ENCODE results near the gene CALM3. TPM values are rescaled to one million over a fixed set of nuclear protein-coding genes. Genes with fewer than 3 reads are reported as not detected.

The CALM3 gene
- total RNA-seq, 2 donors from 2014 or later: 160 to 236 TPM

DNA sequence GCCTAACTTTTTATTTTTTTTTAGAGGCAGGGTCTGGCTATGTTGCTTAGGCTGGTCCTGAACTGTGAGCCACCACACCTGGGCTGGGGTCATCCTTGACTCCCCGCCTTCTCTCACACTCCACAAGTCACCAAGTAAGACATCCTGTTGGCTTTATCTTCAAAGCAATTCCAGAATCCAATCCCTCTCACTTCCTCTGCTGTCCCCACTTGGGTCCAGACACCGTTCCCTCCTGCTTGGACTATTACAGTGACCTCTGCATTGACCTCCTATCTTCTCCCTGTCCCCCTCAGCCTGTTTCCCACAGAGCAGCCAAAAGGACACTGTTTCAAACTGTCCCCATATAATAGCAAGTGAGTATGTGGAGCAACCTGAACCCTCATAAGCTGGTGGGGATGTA is 39.5 kb downstream of the CALM3 start:
- no peaks in the 10 kb centered on the region for H3K9me3 ChIP-seq (ENCODE audit: control insufficient read depth, low read length, poor library complexity, severe bottlenecking)
- H3K27ac Mint-ChIP-seq: no peak overlapping the region
- ATAC-seq (no peak), DNase-seq (no peak)
- H3K36me3 Mint-ChIP-seq (ENCODE audit: low read depth): peaks cover 2% of the 10 kb centered on the region
- H3K4me1 Mint-ChIP-seq: peaks cover 5% of the 10 kb centered on the region
- H3K4me3 Mint-ChIP-seq: no peak overlapping the region
- H3K27me3 Mint-ChIP-seq: peaks cover 20% of the 10 kb centered on the region

DNA sequence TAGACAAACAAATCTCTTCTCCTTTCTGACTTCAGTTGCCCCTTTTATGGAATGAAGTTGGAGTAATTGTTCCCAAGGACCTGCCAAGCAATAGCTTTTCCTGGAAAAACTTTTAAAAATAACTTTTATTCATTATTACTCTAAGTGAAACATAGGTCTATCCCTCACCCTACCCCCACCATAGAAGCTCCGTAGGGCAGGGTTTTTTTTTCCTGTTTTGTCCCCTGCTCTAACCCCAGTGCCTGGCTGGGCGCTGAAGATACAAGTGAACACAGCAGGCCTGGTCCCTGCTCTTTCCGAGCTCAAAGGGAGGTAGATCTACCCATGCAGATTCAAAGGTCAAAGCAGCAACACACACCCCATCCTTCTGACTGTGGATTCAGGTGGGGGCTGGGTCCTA is 43.6 kb downstream of the CALM3 start:
- peaks cover 44% of the 10 kb centered on the region for H3K27me3 Mint-ChIP-seq
- H3K36me3 Mint-ChIP-seq (ENCODE audit: low read depth): peaks cover 7% of the 10 kb centered on the region
- ATAC-seq: no peak
- H3K9me3 ChIP-seq (ENCODE audit: control insufficient read depth, low read length, poor library complexity, severe bottlenecking): peaks cover 3% of the 10 kb centered on the region
- H3K4me3 Mint-ChIP-seq: no peak overlapping the region
- no peak for DNase-seq
- H3K27ac Mint-ChIP-seq: no peak overlapping the region
- peaks cover 7% of the 10 kb centered on the region for H3K4me1 Mint-ChIP-seq

- ATAC-seq: no peak
- Mint-ChIP-seq H3K27me3 (peaks cover 49% of the 10 kb centered on the region), H3K36me3 (ENCODE audit: low read depth) (peaks cover 12% of the 10 kb centered on the region), H3K4me1 (peaks cover 9% of the 10 kb centered on the region), H3K27ac (no peak overlapping the region), H3K4me3 (no peak overlapping the region)
- no peak for DNase-seq
- peaks cover 3% of the 10 kb centered on the region for H3K9me3 ChIP-seq (ENCODE audit: control insufficient read depth, low read length, poor library complexity, severe bottlenecking)
Measured at GRCh38 chr19:46646402-46646801, 45.3 kb downstream of the CALM3 start.

- ATAC-seq (peak; percentile 36), DNase-seq (no peak)
- Mint-ChIP-seq H3K27me3 (peaks cover 55% of the 10 kb centered on the region), H3K4me3 (peak overlapping the region; percentile 72), H3K27ac (no peak overlapping the region), H3K4me1 (peaks cover 9% of the 10 kb centered on the region), H3K36me3 (ENCODE audit: low read depth) (peaks cover 12% of the 10 kb centered on the region)
- peaks cover 3% of the 10 kb centered on the region for H3K9me3 ChIP-seq (ENCODE audit: control insufficient read depth, low read length, poor library complexity, severe bottlenecking)
Measured at GRCh38 chr19:46648060-46648960, 47.2 kb downstream of the CALM3 start.

DNA sequence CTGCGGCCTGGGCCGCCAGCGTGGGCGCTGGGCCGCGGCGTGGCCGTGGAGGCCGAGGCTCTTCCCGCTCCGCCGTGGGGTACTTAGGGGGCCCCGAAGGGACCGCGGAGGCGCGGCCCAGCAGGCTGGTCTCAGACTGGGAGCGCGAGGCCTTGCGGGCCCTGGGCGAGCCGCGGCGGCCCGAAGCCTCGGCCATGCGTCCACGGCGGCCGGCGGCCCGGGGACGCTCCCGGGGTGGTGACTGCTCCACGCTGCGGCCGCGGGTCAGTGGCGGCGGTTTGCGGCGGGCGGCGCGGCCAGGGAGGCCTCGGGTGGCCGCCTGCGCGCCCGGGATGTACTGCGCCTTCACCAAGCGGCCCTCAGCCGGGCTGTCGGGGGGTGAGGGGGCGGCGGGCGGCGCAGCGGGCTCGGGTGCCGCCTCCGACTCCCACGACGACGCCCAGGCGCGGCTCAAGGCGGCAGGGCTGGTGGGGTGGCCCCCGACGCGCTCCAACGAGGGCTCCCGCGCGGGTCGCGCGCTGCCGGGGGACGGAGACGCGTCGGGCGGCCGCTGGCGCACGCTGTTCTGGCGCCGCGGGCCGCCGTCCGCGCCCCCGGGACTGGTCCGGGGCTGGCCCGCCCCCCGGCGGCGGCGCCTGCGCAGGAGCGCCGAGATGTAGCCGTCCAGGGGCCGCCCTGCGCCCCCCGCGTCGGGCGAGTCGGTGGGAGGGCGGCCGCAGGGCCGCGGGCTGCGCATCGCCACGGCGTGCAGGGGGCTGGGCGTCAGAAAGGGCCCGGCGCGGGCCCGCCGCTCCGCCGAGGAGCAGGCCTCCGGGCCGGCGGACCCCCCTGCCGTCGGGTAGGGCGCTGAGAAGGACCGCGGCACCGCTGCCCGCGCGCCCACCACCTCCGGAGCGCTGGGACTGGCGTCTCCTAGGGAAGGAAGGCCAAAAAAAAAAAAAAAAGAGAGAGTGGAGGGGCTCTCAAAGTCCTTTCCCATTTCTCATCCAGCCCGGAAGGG is 48.1 kb downstream of the CALM3 start:
- DNase-seq (no peak), ATAC-seq (no peak)
- Mint-ChIP-seq H3K4me3 (no peak overlapping the region), H3K4me1 (peaks cover 9% of the 10 kb centered on the region), H3K27me3 (peaks cover 64% of the 10 kb centered on the region), H3K27ac (no peak overlapping the region), H3K36me3 (ENCODE audit: low read depth) (peaks cover 14% of the 10 kb centered on the region)
- H3K9me3 ChIP-seq (ENCODE audit: control insufficient read depth, low read length, poor library complexity, severe bottlenecking): peaks cover 3% of the 10 kb centered on the region

GRCh38 chr19:46650445-46650844 is 49.3 kb downstream of the CALM3 start:
- H3K27me3 Mint-ChIP-seq: peaks cover 72% of the 10 kb centered on the region
- no peak for ATAC-seq
- H3K36me3 Mint-ChIP-seq (ENCODE audit: low read depth): peaks cover 14% of the 10 kb centered on the region

DNA sequence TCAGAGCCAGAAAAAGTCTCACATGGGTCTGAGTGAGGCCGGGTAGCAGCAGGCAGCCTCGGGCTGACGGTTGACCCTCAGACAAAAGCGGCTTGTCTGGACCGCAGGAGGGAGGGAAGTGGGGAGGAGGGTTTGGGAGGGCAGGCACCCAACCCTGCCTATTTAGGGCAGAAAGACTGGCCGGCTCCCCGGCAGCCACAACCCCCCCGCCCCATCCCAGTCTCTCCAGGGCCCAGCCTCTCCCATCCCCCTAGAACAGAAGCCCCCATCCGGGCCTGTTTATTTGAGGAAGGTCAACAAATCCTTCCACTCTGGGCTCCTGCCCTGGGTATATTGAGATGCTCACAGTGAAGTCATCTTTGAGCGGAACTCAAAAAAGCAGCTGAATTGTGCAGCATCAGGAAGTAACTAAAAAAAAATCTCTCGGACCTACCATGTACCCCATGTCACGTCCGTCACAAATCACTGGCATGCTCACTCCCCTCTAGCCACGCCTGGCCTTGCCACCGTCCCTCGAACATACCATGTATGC is 53.6 kb downstream of the CALM3 start:
- no peak for DNase-seq
- no peak for ATAC-seq
- Mint-ChIP-seq H3K4me3 (no peak overlapping the region), H3K36me3 (ENCODE audit: low read depth) (peaks cover 8% of the 10 kb centered on the region), H3K27ac (no peak overlapping the region), H3K4me1 (peaks cover 8% of the 10 kb centered on the region), H3K27me3 (peaks cover 66% of the 10 kb centered on the region)
- no peaks in the 10 kb centered on the region for H3K9me3 ChIP-seq (ENCODE audit: control insufficient read depth, low read length, poor library complexity, severe bottlenecking)

More at GRCh38 chr19:46650445-46650844, 49.3 kb downstream of the CALM3 start:
- H3K4me1 Mint-ChIP-seq: peaks cover 9% of the 10 kb centered on the region
- peaks cover 3% of the 10 kb centered on the region for H3K9me3 ChIP-seq (ENCODE audit: control insufficient read depth, low read length, poor library complexity, severe bottlenecking)
- H3K27ac Mint-ChIP-seq: no peak overlapping the region
- no peak for DNase-seq
- H3K4me3 Mint-ChIP-seq: peak overlapping the region; percentile 33

DNA sequence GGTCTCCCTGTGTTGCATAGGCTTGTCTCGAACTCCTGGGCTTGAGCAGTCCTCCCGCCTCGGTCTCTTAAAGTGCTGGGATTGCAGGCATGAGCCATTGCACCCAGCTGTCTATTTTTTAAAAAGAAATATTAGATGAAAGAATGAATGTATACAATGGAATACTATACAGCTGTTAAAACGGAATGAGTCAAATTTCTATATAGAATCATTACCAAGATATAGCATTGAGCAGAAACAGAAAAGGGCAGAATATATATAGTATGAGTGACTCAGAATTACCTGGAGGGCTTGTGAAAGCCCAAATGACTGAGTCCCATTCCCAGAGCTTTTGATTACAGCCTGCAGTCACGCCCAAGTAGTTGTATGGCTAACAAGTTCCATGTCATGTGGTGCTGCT is 55.4 kb downstream of the CALM3 start:
- H3K9me3 ChIP-seq (ENCODE audit: control insufficient read depth, low read length, poor library complexity, severe bottlenecking): no peaks in the 10 kb centered on the region
- DNase-seq (no peak), ATAC-seq (no peak)
- Mint-ChIP-seq H3K27me3 (peaks cover 57% of the 10 kb centered on the region), H3K4me1 (peaks cover 12% of the 10 kb centered on the region), H3K4me3 (no peak overlapping the region), H3K27ac (no peak overlapping the region), H3K36me3 (ENCODE audit: low read depth) (peaks cover 5% of the 10 kb centered on the region)

DNA sequence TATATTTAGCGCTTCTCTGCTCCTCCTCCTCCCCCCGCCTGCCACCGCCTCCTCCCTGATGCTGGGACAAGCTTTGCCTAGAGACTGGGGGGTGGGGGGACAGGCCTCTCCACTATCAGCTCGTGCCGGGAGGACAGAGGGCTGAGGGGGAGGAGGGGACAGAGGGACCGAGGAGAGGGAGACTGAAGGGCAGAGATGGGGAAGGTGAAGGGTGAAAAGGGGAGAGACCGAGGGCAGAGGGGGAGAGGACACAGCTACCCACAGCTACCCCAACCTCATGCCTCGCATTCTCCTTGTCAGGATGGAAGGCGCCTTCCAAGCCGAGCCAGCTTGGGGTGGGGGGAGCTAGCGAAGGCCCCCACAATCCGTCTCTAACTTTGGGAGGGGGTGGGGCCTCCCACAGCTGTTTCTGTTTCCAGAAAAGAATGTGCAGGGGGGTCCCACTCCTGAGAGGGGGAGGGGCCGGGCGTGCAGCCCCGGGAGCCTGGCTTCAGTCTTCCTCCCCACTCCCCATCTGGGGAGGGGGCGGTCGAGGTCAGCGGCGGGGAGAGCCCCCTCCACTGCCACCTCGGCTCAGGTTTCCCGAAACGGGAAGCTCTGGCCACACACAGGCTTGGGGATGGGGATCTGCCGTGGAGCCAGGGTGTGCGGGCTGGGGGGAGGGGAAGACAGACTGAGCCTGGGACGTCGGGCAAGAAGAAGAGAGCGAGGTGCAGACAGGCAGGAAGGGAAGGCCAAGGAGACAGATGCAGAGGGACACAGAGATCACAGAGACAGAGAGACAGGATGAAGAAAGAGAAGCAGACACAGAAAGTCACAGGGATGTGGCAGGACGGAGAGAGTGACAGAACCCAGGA is 58.2 kb downstream of the CALM3 start:
- ATAC-seq: no peak

DNA sequence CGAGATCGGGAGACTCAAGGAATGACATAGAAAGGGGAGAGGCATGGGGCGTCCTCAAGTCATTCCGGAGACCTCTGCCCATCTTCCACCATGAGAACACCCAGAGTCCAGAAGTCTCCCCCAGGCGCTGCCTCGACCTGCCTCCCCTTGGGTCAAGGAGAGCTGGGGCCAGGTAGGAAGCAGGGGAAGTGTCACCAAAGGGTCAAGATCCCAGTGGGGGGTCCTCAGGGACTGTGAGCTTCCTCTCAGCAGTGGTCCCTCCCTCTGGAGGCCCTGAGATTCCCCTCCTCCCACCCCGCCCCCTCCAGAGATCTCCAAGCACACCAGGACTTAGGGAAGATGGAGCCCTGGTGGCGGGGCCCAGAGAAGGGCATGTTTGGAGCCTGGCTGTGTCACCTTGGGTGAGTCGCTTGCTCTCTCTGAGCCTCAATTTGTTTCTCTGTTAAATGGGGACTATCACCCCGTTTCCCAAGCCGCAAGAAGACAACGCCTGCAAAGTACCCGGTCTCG is 58.9 kb downstream of the CALM3 start:
- ATAC-seq (no peak), DNase-seq (no peak)
- H3K4me1 Mint-ChIP-seq: peaks cover 16% of the 10 kb centered on the region
- peak overlapping the region; percentile 91 for H3K4me3 Mint-ChIP-seq
- H3K36me3 Mint-ChIP-seq (ENCODE audit: low read depth): peaks cover 3% of the 10 kb centered on the region
- peaks cover 29% of the 10 kb centered on the region for H3K27me3 Mint-ChIP-seq
- H3K27ac Mint-ChIP-seq: no peak overlapping the region
- H3K9me3 ChIP-seq (ENCODE audit: control insufficient read depth, low read length, poor library complexity, severe bottlenecking): no peaks in the 10 kb centered on the region

More for the DNA sequence above, 58.2 kb downstream of the CALM3 start:
- peaks cover 16% of the 10 kb centered on the region for H3K4me1 Mint-ChIP-seq
- H3K36me3 Mint-ChIP-seq (ENCODE audit: low read depth): peaks cover 3% of the 10 kb centered on the region
- H3K27ac Mint-ChIP-seq: no peak overlapping the region
- H3K4me3 Mint-ChIP-seq: peak overlapping the region; percentile 91
- H3K9me3 ChIP-seq (ENCODE audit: control insufficient read depth, low read length, poor library complexity, severe bottlenecking): no peaks in the 10 kb centered on the region
- H3K27me3 Mint-ChIP-seq: peaks cover 33% of the 10 kb centered on the region
- no peak for DNase-seq
